Activated CD8-positive, alpha-beta T cell treated with anti-CD3 and anti-CD28 coated beads, Interleukin-2, amount 10 ng/mL, durations not matched to agents 7 days and 5 days (primary cell): ENCODE results near the gene HNRNPA1L2. TPM values are rescaled to one million over a fixed set of nuclear protein-coding genes. Genes with fewer than 3 reads are reported as not detected.
"Not testable (repeated sequence)": the region's sequence is repeated elsewhere in the genome, so short reads cannot be mapped to it uniquely, and the experiment has no call there.

Source experiments
- ATAC-seq: fragments of 150-1000 bp; cut with Tn5 transposase; one replicate; pipeline ENCODE4 v1.10.0; 2021; ENCODE audit warnings: moderate library complexity
- CTCF ChIA-PET: fragments of 350-600 bp; sonication (Branson Sonifier 250); formaldehyde crosslinking; loops from one replicate; lab custom pipeline; 2021; ENCODE audit warnings: antibody characterized with exemption; lab: Charles Lee
- POLR2A ChIA-PET: fragments of 350-600 bp; sonication (Branson Sonifier 250); formaldehyde crosslinking; loops from one replicate; lab custom pipeline; 2021; ENCODE audit warnings: antibody characterized with exemption; lab: Charles Lee
- DNase-seq: peaks from one replicate; pipeline ENCODE4 v3.0.0-alpha.2; 2020
- H3K27ac Mint-ChIP-seq: one replicate; pipeline ENCODE4 v1.8.0; 2021; ENCODE audit warnings: mild to moderate bottlenecking, mixed read lengths
- H3K27me3 Mint-ChIP-seq: one replicate; pipeline ENCODE4 v1.8.0; 2021; ENCODE audit warnings: low read depth, mixed read lengths
- H3K36me3 Mint-ChIP-seq: one replicate; pipeline ENCODE4 v1.8.0; 2021; ENCODE audit warnings: low read depth, mixed read lengths
- H3K4me1 Mint-ChIP-seq: one replicate; pipeline ENCODE4 v1.8.0; 2021; ENCODE audit warnings: low read depth, mixed read lengths
- H3K4me3 Mint-ChIP-seq: one replicate; pipeline ENCODE4 v1.8.0; 2021; ENCODE audit warnings: mild to moderate bottlenecking, mixed read lengths
- H3K9me3 Mint-ChIP-seq: one replicate; pipeline ENCODE4 v1.8.0; 2022; ENCODE audit warnings: mixed read lengths; ENCODE audit not compliant: insufficient read depth
- total RNA-seq, 2 experiments: library from RNA; stranded (reverse); gene quantifications; one replicate each; pipeline ENCODE4 v1.2.3, GENCODE V29; 2021

HNRNPA1L2 gene
- total RNA-seq, 2 experiments from 2014 or later = 10.4 TPM

- H3K27ac Mint-ChIP-seq, CTCF ChIA-PET, H3K9me3 Mint-ChIP-seq, H3K27me3 Mint-ChIP-seq, ATAC-seq, H3K4me3 Mint-ChIP-seq, POLR2A ChIA-PET, DNase-seq, H3K4me1 Mint-ChIP-seq: not testable (repeated sequence)
- H3K36me3 Mint-ChIP-seq = peaks cover 49% of the 10 kb centered on the region
Observed at GRCh38 chr13:52685806-52686205, 43.6 kb downstream of the HNRNPA1L2 start.

GRCh38 chr13:52686376-52686775 is 44.1 kb downstream of the HNRNPA1L2 start:
- CTCF ChIA-PET = interaction anchor here (1.6 kb wide), 1 partner anchor 69 kb away, joined by 4 read pairs; no protein-coding TSS in a partner anchor
- no peak for DNase-seq
- Mint-ChIP-seq H3K4me1 (peaks cover 1% of the 10 kb centered on the region), H3K4me3 (no peak overlapping the region), H3K27me3 (no peaks in the 10 kb centered on the region), H3K27ac (no peak overlapping the region), H3K9me3 (no peaks in the 10 kb centered on the region), H3K36me3 (peaks cover 51% of the 10 kb centered on the region)
- POLR2A ChIA-PET = no interaction called here
- ATAC-seq = no peak

Other genes starting within 250 kb of the HNRNPA1L2 start
- gene THSD1, start 236.3 kb upstream of the HNRNPA1L2 start, total RNA-seq = under 1 TPM; 0.08 to 0.16 TPM
- 10 to 100 TPM; 39.1 to 43.2 TPM for gene VPS36, start 191.8 kb upstream of the HNRNPA1L2 start, total RNA-seq
- gene CKAP2, start 187.0 kb upstream of the HNRNPA1L2 start, total RNA-seq = 10 to 100 TPM; 75.5 to 84.4 TPM
- 10 to 100 TPM; 48.5 to 50.7 TPM for gene SUGT1, start 10.4 kb downstream of the HNRNPA1L2 start, total RNA-seq
- gene CNMD, start 97.4 kb downstream of the HNRNPA1L2 start, total RNA-seq = not detected
- gene PCDH8, start 206.2 kb downstream of the HNRNPA1L2 start, total RNA-seq = not detected